HepG2 (cell line): Measurements from ENCODE around the gene THAP10. TPM values are rescaled to one million over a fixed set of nuclear protein-coding genes. Genes with fewer than 3 reads are reported as not detected.
A peak's percentile ranks its signal among the peaks of the same experiment; 100 is the strongest.

Experiments used
- ASH2L ChIP-seq: fragments of 300-600, 200-600 bp; sonication (generic); IDR thresholded peaks from 2 replicates; pipeline ENCODE4 v1.7.0; 2017; ENCODE audit warnings: low read depth, mild to moderate bottlenecking, moderate library complexity, mixed read lengths, low read length; ENCODE audit not compliant: insufficient read length
- CREB1 ChIP-seq, 2 experiments: fragments of 450-650 bp in 1 of 2; IDR thresholded peaks; 2 replicates each; pipeline ENCODE4 v1.6.1; 2016 to 2017; ENCODE audit warnings: control low read depth in 1 of 2, mild to moderate bottlenecking in 1 of 2, missing compliant biosample characterization in 1 of 2, missing genetic modification characterization in 1 of 2
- IKZF5 ChIP-seq: IDR thresholded peaks from 2 replicates; pipeline ENCODE4 v1.6.1; 2018; ENCODE audit warnings: missing genetic modification reagents, mild to moderate bottlenecking, missing compliant biosample characterization
- KDM1A ChIP-seq: IDR thresholded peaks from 2 replicates; pipeline ENCODE4 v1.6.1; 2016; ENCODE audit warnings: missing compliant biosample characterization
- NFRKB ChIP-seq: fragments of 450-650 bp; IDR thresholded peaks from 2 replicates; pipeline ENCODE4 v1.6.1; 2017
- PHF5A ChIP-seq: IDR thresholded peaks from one replicate; pipeline ENCODE4 v1.6.1; 2018; ENCODE audit warnings: low read depth, missing genetic modification reagents; ENCODE audit not compliant: unreplicated experiment
- SP1 ChIP-seq, 2 experiments: fragments of 450-650 bp in 1 of 2; sonication (generic) in 1 of 2; formaldehyde crosslinking in 1 of 2; IDR thresholded peaks; 2 replicates each; pipeline versions ENCODE4 v1.4.0 to v1.6.1; 2016 to 2020; ENCODE audit warnings: missing genetic modification reagents in 1 of 2
- THAP11 ChIP-seq: IDR thresholded peaks from 2 replicates; pipeline ENCODE4 v1.6.1; 2016; ENCODE audit warnings: missing biosample characterization, missing genetic modification reagents
- THAP9 ChIP-seq: sonication (generic); formaldehyde crosslinking; IDR thresholded peaks from 2 replicates; pipeline ENCODE4; 2020; ENCODE audit warnings: missing genetic modification reagents, mild to moderate bottlenecking, borderline replicate concordance
- TOE1 ChIP-seq: sonication (generic); formaldehyde crosslinking; IDR thresholded peaks from 2 replicates; pipeline ENCODE4 v1.4.0; 2020; ENCODE audit warnings: mild to moderate bottlenecking, missing genetic modification reagents
- ZBTB21 ChIP-seq: sonication (generic); formaldehyde crosslinking; IDR thresholded peaks from 2 replicates; pipeline ENCODE4 v1.4.0; 2020; ENCODE audit warnings: missing genetic modification reagents
- ZFP36 ChIP-seq: fragments of 150-350 bp; IDR thresholded peaks from 2 replicates; pipeline ENCODE4 v1.6.1; 2018; ENCODE audit warnings: borderline replicate concordance, low read length, low read depth; ENCODE audit not compliant: partially characterized antibody
- ZNF12 ChIP-seq: sonication (generic); formaldehyde crosslinking; IDR thresholded peaks from 2 replicates; pipeline ENCODE4 v1.5.0; 2020; ENCODE audit warnings: missing genetic modification reagents
- ZNF292 ChIP-seq: sonication (generic); formaldehyde crosslinking; IDR thresholded peaks from 2 replicates; pipeline ENCODE4 v1.8.1; 2022; ENCODE audit warnings: mild to moderate bottlenecking, low read depth, missing genetic modification reagents, borderline replicate concordance
- ZNF615 ChIP-seq: sonication (generic); formaldehyde crosslinking; IDR thresholded peaks from 2 replicates; pipeline ENCODE4 v1.5.0; 2020; ENCODE audit warnings: mild to moderate bottlenecking, missing genetic modification reagents, borderline replicate concordance
- ZNF749 ChIP-seq: sonication (generic); formaldehyde crosslinking; IDR thresholded peaks from 2 replicates; pipeline ENCODE4 v1.8.0; 2022; ENCODE audit warnings: mild to moderate bottlenecking, missing genetic modification reagents, moderate library complexity, borderline replicate concordance
- ZSCAN20 ChIP-seq: sonication (generic); formaldehyde crosslinking; IDR thresholded peaks from 2 replicates; pipeline ENCODE4 v1.4.0; 2020; ENCODE audit warnings: missing genetic modification reagents, mild to moderate bottlenecking, borderline replicate concordance
- ZSCAN21 ChIP-seq: sonication (generic); formaldehyde crosslinking; IDR thresholded peaks from 2 replicates; pipeline ENCODE4 v1.8.0; 2022; ENCODE audit warnings: mild to moderate bottlenecking, missing genetic modification reagents, moderate library complexity, borderline replicate concordance
- polyA plus RNA-seq, 8 experiments: library from polyadenylated mRNA; depleted of rRNA in 3 of 8; stranded (reverse) in 7 of 8; unstranded in 1 of 8; fragments of >200 nt; fragmentation: Illumina TruSeq in 4 of 8; extraction: Trizol in 4 of 8; gene quantifications; 2 replicates each; pipeline versions ENCODE4 v1.2.1 to v1.2.3, GENCODE V29; 2011 to 2016; ENCODE audit warnings: low read depth in 4 of 8, missing spikeins in 1 of 8, mixed read lengths in 1 of 8; ENCODE audit not compliant: insufficient read depth in 1 of 8
- total RNA-seq, 5 experiments: library from RNA; depleted of rRNA; stranded (reverse); fragments of >200 nt; fragmentation: Illumina TruSeq; extraction: Trizol; gene quantifications; 2 replicates each; pipeline ENCODE4 v1.2.3, GENCODE V29; 2016; ENCODE audit warnings: low read depth in 1 of 5
- TF ChIP-seq, protein P1 (sequence below): sonication (generic); formaldehyde crosslinking; IDR thresholded peaks from 2 replicates; pipeline ENCODE4 v1.8.1; 2022; ENCODE audit warnings: low read depth, mild to moderate bottlenecking, missing genetic modification reagents
- TF ChIP-seq, protein P2 (sequence below): sonication (generic); formaldehyde crosslinking; IDR thresholded peaks from 2 replicates; pipeline ENCODE4 v1.5.0; 2020; ENCODE audit warnings: missing genetic modification reagents

THAP10 gene
- total and polyA plus RNA-seq, 2 of the 13 experiments (the other 11 are each of a cell fraction or from before 2014, with no cell fraction given): 0.64 to 0.69 TPM

GRCh38 chr15:70892002-70892911 lies at the start of gene THAP10, which contains the start of gene LRRC49 (continued):
- TF ChIP-seq ZNF749 (0 out of 2 replicates have a peak, but pooled peaks have one; percentile 42), TOE1 (CRISPR knock-in tag) (no peak), ZBTB21 (CRISPR knock-in tag) (0 out of 2 replicates have a peak, but pooled peaks have one; percentile 33), ZNF12 (CRISPR knock-in tag) (no peak), ZNF292 (CRISPR knock-in tag) (peak; percentile 33; the same call in 1 of the 2 replicates), SP1 (IDR thresholded peaks at IDR 0.05) (no peak), SP1 (CRISPR knock-in tag; IDR thresholded peaks at IDR 0.05) (peak; percentile 58; the same call in 1 of the 2 replicates), THAP11 (peak; percentile 90), ZSCAN21 (CRISPR knock-in tag) (peak; percentile 63; the same call in 1 of the 2 replicates), KDM1A (CRISPR knock-in tag) (0 out of 2 replicates have a peak, but pooled peaks have one; percentile 18), PHF5A (CRISPR knock-in tag) (no peak), ASH2L (peak; percentile 92), ZFP36 (no peak), CREB1 (IDR thresholded peaks at IDR 0.05) (peak; percentile 31; the same call in 1 of the 2 replicates), CREB1 (CRISPR knock-in tag; IDR thresholded peaks at IDR 0.05) (no peak), ZSCAN20 (CRISPR knock-in tag) (0 out of 2 replicates have a peak, but pooled peaks have one; percentile 66), NFRKB (no peak), THAP9 (CRISPR knock-in tag) (peak; percentile 63; the same call in 1 of the 2 replicates), ZNF615 (CRISPR knock-in tag) (peak; percentile 57; the same call in 1 of the 2 replicates), IKZF5 (CRISPR knock-in tag) (peak; percentile 80; the same call in 1 of the 2 replicates)
- TF ChIP-seq, protein P1, sequence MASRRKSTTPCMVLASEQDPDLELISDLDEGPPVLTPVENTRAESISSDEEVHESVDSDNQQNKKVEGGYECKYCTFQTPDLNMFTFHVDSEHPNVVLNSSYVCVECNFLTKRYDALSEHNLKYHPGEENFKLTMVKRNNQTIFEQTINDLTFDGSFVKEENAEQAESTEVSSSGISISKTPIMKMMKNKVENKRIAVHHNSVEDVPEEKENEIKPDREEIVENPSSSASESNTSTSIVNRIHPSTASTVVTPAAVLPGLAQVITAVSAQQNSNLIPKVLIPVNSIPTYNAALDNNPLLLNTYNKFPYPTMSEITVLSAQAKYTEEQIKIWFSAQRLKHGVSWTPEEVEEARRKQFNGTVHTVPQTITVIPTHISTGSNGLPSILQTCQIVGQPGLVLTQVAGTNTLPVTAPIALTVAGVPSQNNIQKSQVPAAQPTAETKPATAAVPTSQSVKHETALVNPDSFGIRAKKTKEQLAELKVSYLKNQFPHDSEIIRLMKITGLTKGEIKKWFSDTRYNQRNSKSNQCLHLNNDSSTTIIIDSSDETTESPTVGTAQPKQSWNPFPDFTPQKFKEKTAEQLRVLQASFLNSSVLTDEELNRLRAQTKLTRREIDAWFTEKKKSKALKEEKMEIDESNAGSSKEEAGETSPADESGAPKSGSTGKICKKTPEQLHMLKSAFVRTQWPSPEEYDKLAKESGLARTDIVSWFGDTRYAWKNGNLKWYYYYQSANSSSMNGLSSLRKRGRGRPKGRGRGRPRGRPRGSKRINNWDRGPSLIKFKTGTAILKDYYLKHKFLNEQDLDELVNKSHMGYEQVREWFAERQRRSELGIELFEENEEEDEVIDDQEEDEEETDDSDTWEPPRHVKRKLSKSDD (CRISPR knock-in tag): peak; percentile 70; the same call in 1 of the 2 replicates
- TF ChIP-seq, protein P2, sequence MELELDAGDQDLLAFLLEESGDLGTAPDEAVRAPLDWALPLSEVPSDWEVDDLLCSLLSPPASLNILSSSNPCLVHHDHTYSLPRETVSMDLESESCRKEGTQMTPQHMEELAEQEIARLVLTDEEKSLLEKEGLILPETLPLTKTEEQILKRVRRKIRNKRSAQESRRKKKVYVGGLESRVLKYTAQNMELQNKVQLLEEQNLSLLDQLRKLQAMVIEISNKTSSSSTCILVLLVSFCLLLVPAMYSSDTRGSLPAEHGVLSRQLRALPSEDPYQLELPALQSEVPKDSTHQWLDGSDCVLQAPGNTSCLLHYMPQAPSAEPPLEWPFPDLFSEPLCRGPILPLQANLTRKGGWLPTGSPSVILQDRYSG (CRISPR knock-in tag): no peak
